ENCODE data around the gene CTXN2. TPM values are rescaled to one million over a fixed set of nuclear protein-coding genes. Genes with fewer than 3 reads are reported as not detected.

CTXN2 gene
- total and polyA plus RNA-seq, 2 of the 13 experiments (the other 11 are each of a cell fraction or from before 2014, with no cell fraction given) = not detected

- ATAC-seq = no peak
- peaks cover 7% of the 10 kb centered on the region; the same call in 1 of the 2 replicates for H3K9me3 ChIP-seq (ENCODE audit: low read length)
- no TSS peak for BruUV-seq (replicated peaks)
- DNase-seq (ENCODE audit: low spot score) = no peak
- H2AFZ ChIP-seq (ENCODE audit: low read length) = no peak overlapping the region
- in situ Hi-C loops (cut with HindIII; ENCODE audit: extremely low pct_ligation_motif_present, low pct_unique_long_range_greater_than_20kb) = no loop called here
- 0 out of 5 replicates have a peak, but pooled peaks cover 0 to 4% of the 10 kb centered on the region in 2 experiments for H3K27me3 ChIP-seq (ENCODE audit: control insufficient read depth in 1 of 2, insufficient read depth in 2 of 2, low read length in 2 of 2)
- WGBS (ENCODE audit: low lambda C conversion rate) = 53% methylated on average over 2 of the region's 2 CpGs
- H3K79me2 ChIP-seq (ENCODE audit: insufficient read depth, low read length) = peaks cover 4% of the 10 kb centered on the region
- H3K27ac ChIP-seq (ENCODE audit: extremely low read length, insufficient read depth, low read length) = no peak overlapping the region
- FAIRE-seq = no peak
- TF ChIP-seq TFDP1 (CRISPR knock-in tag; IDR thresholded peaks at IDR 0.05; ENCODE audit: borderline replicate concordance) (no peak), ZNF207 (IDR thresholded peaks at IDR 0.05; ENCODE audit: borderline replicate concordance) (no peak), MXD4 (CRISPR knock-in tag; IDR thresholded peaks at IDR 0.05) (no peak)
- TF ChIP-seq, protein P1, sequence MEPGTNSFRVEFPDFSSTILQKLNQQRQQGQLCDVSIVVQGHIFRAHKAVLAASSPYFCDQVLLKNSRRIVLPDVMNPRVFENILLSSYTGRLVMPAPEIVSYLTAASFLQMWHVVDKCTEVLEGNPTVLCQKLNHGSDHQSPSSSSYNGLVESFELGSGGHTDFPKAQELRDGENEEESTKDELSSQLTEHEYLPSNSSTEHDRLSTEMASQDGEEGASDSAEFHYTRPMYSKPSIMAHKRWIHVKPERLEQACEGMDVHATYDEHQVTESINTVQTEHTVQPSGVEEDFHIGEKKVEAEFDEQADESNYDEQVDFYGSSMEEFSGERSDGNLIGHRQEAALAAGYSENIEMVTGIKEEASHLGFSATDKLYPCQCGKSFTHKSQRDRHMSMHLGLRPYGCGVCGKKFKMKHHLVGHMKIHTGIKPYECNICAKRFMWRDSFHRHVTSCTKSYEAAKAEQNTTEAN (CRISPR knock-in tag; conservative IDR thresholded peaks at IDR 0.05) = no peak
- TF ChIP-seq, protein P2, sequence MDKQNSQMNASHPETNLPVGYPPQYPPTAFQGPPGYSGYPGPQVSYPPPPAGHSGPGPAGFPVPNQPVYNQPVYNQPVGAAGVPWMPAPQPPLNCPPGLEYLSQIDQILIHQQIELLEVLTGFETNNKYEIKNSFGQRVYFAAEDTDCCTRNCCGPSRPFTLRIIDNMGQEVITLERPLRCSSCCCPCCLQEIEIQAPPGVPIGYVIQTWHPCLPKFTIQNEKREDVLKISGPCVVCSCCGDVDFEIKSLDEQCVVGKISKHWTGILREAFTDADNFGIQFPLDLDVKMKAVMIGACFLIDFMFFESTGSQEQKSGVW (CRISPR knock-in tag; IDR thresholded peaks at IDR 0.05; ENCODE audit: borderline replicate concordance) = no peak
- no peak overlapping the region for H3K9ac ChIP-seq (ENCODE audit: insufficient read depth, low read depth, low read length)
- H3K4me2 ChIP-seq (ENCODE audit: low read depth, low read length) = peak overlapping the region; percentile 65
- ChIA-PET CTCF (ENCODE audit: low intra/inter-chr PET ratio, low total read pairs) (no interaction called here), POLR2A (no interaction called here)
- H3K4me1 ChIP-seq (ENCODE audit: insufficient read depth, low read length) = peaks cover 11% of the 10 kb centered on the region
- intact Hi-C loops (cut with micrococcal nuclease; ENCODE audit: unreplicated experiment) = no loop called here
- peak overlapping the region in 2 of 3 experiments; percentile 66 to 68; a peak in 2 of 6 replicates for H3K4me3 ChIP-seq (replicated peaks in 1 of 3; ENCODE audit: insufficient read depth in 1 of 3, low read depth in 2 of 3, low read length in 3 of 3)
- no peaks in the 10 kb centered on the region for H3K36me3 ChIP-seq (replicated peaks in 1 of 2; ENCODE audit: control insufficient read depth in 1 of 2, insufficient read depth in 2 of 2, low read length in 2 of 2)
- no peaks in the 10 kb centered on the region for H4K20me1 ChIP-seq (ENCODE audit: insufficient read depth, low read length)
Observed at GRCh38 chr15:48176957-48177356, 14.5 kb upstream of the CTXN2 start.

Data from HepG2 (cell line).